SK-N-SH (cell line): ENCODE data around the gene CDKL5. TPM values are rescaled to one million over a fixed set of nuclear protein-coding genes. Genes with fewer than 3 reads are reported as not detected.

ENCODE experiments used
- CTCF ChIA-PET: fragments of 300-600, 350-600 bp; formaldehyde crosslinking; extraction: SDS; loops from one replicate; lab custom pipeline; 2021; lab: Yijun Ruan, JAX
- POLR2A ChIA-PET: fragments of 350-600 bp; sonication (Branson Sonifier 250); formaldehyde crosslinking; extraction: SDS; loops from one replicate; lab custom pipeline; 2020; ENCODE audit warnings: antibody characterized with exemption, inconsistent platforms; lab: Yijun Ruan, JAX
- DNase-seq: peaks from one replicate; pipeline ENCODE4 v3.0.0; 2012
- H2AFZ ChIP-seq: fragments of 200-600 bp; sonication (generic); 2 replicates; pipeline ENCODE4 v1.8.1; 2016; ENCODE audit warnings: antibody characterized with exemption, mild to moderate bottlenecking, low read depth
- H3F3A ChIP-seq: fragments of 200-600 bp; sonication (generic); replicated peaks from 2 replicates; pipeline ENCODE3; 2016; ENCODE audit warnings: antibody characterized with exemption, mild to moderate bottlenecking; ENCODE audit not compliant: insufficient read depth
- H3K27ac ChIP-seq, 2 experiments: fragments of 200-500 bp in 1 of 2; fragments of 200-600 bp in 1 of 2; sonication (Bioruptor generic) in 1 of 2; sonication (generic), shearing (Covaris generic) in 1 of 2; 2 replicates each; pipeline versions ENCODE4 v1.5.1 to v1.6.1; 2014 to 2016; ENCODE audit warnings: low read depth in 2 of 2, inconsistent platforms in 1 of 2, low read length in 1 of 2, mild to moderate bottlenecking in 1 of 2, mixed read lengths in 1 of 2
- H3K27me3 ChIP-seq: fragments of 200-600 bp; sonication (generic), shearing (Covaris generic); 2 replicates; pipeline ENCODE4 v1.6.1; 2016; ENCODE audit warnings: mixed run types; ENCODE audit not compliant: insufficient read depth
- H3K36me3 ChIP-seq, 2 experiments: fragments of 200-500 bp in 1 of 2; fragments of 200-600 bp in 1 of 2; sonication (Bioruptor generic) in 1 of 2; sonication (generic) in 1 of 2; replicated peaks in 1 of 2; 2 replicates each; pipeline versions ENCODE3 to v1.5.1; 2014 to 2016; ENCODE audit warnings: low read length in 1 of 2, mild to moderate bottlenecking in 1 of 2; ENCODE audit not compliant: insufficient read depth in 2 of 2, control insufficient read depth in 1 of 2
- H3K4me1 ChIP-seq, 2 experiments: fragments of 200-500 bp in 1 of 2; fragments of 200-600 bp in 1 of 2; sonication (Bioruptor generic) in 1 of 2; sonication (generic), shearing (Covaris generic) in 1 of 2; 2 replicates each; pipeline versions ENCODE4 v1.5.1 to v1.6.1; 2014 to 2016; ENCODE audit warnings: low read depth in 1 of 2, low read length in 1 of 2, mixed run types in 1 of 2; ENCODE audit not compliant: insufficient read depth in 2 of 2, control insufficient read depth in 1 of 2
- H3K4me2 ChIP-seq: fragments of 200-600 bp; sonication (generic), shearing (Covaris generic); 2 replicates; pipeline ENCODE4 v1.6.1; 2017; ENCODE audit warnings: mixed run types
- H3K4me3 ChIP-seq, 2 experiments: fragments of 200-500 bp in 1 of 2; fragments of 200-600 bp in 1 of 2; sonication (Bioruptor generic) in 1 of 2; sonication (generic), shearing (Covaris generic) in 1 of 2; 2 replicates each; pipeline versions ENCODE4 v1.5.1 to v1.8.1; 2014 to 2016; ENCODE audit warnings: low read depth in 2 of 2, inconsistent platforms in 1 of 2, low read length in 1 of 2, mild to moderate bottlenecking in 1 of 2, mixed read lengths in 1 of 2, moderate library complexity in 1 of 2
- H3K79me2 ChIP-seq: fragments of 200-600 bp; sonication (generic); 2 replicates; pipeline ENCODE4 v1.8.1; 2017; ENCODE audit warnings: mild to moderate bottlenecking; ENCODE audit not compliant: insufficient read depth
- H3K9ac ChIP-seq: fragments of 200-600 bp; sonication (generic); 2 replicates; pipeline ENCODE4 v1.6.1; 2017; ENCODE audit warnings: mixed run types
- H3K9me2 ChIP-seq: fragments of 200-600 bp; sonication (generic); 2 replicates; pipeline ENCODE4 v1.6.1; 2017; ENCODE audit warnings: mixed run types
- H3K9me3 ChIP-seq: fragments of 200-600 bp; sonication (generic); 2 replicates; pipeline ENCODE4 v1.6.1; 2017; ENCODE audit warnings: mixed run types, mild to moderate bottlenecking, moderate library complexity
- H4K20me1 ChIP-seq: fragments of 200-600 bp; sonication (generic); 2 replicates; pipeline ENCODE4 v1.6.1; 2017; ENCODE audit warnings: mild to moderate bottlenecking, mixed run types; ENCODE audit not compliant: insufficient read depth
- CTCF ChIP-seq: fragments of 200-600 bp; sonication (generic); IDR thresholded peaks from 2 replicates; pipeline ENCODE4 v1.6.1; 2017; ENCODE audit warnings: antibody characterized with exemption, mild to moderate bottlenecking, moderate library complexity
- EP300 ChIP-seq, 2 experiments: IDR thresholded peaks; 2 replicates each; pipeline versions ENCODE4 v1.4.0 to v1.6.1; 2012; ENCODE audit warnings: borderline replicate concordance in 1 of 2, low read depth in 1 of 2, low read length in 1 of 2
- EZH2phosphoT487 ChIP-seq: fragments of 200-600 bp; sonication (generic); IDR thresholded peaks from 2 replicates; pipeline ENCODE4 v1.6.1; 2017; ENCODE audit warnings: low read depth, mixed run types, mild to moderate bottlenecking, antibody characterized with exemption, moderate library complexity, borderline replicate concordance
- FOSL2 ChIP-seq: IDR thresholded peaks from 2 replicates; pipeline ENCODE4 v1.4.0; 2012; ENCODE audit warnings: low read depth, mild to moderate bottlenecking, moderate library complexity, borderline replicate concordance
- JUND ChIP-seq: IDR thresholded peaks from 2 replicates; pipeline ENCODE4 v1.4.0; 2012
- NFIC ChIP-seq: IDR thresholded peaks from 2 replicates; pipeline ENCODE4 v1.4.0; 2012; ENCODE audit warnings: borderline replicate concordance
- PBX3 ChIP-seq: IDR thresholded peaks from 2 replicates; pipeline ENCODE4; 2012
- POLR2AphosphoS5 ChIP-seq: IDR thresholded peaks from 2 replicates; pipeline ENCODE4 v1.6.1; 2012; ENCODE audit warnings: low read depth, low read length
- SIN3A ChIP-seq: IDR thresholded peaks from 2 replicates; pipeline ENCODE4 v1.6.1; 2012; ENCODE audit warnings: low read depth, mild to moderate bottlenecking, low read length, moderate library complexity, borderline replicate concordance
- SMC3 ChIP-seq: IDR thresholded peaks from 2 replicates; pipeline ENCODE4 v1.6.1; 2012; ENCODE audit warnings: low read depth, low read length, improper control_type of control experiment
- TCF12 ChIP-seq: IDR thresholded peaks from 2 replicates; pipeline ENCODE4 v1.4.0; 2012
- USF2 ChIP-seq: fragments of 150-350 bp; IDR thresholded peaks from 2 replicates; pipeline ENCODE4 v1.6.1; 2017; ENCODE audit warnings: antibody characterized with exemption, low read length, low read depth, borderline replicate concordance
- WGBS: methylation state at CpG from one replicate; pipeline ENCODE4 v1.1.6; 2017; ENCODE audit warnings: low lambda C conversion rate; 5-methylcytosine and 5-hydroxymethylcytosine counted together
- polyA plus RNA-seq, 3 experiments: library from polyadenylated mRNA; depleted of rRNA; stranded (reverse); fragments of >200 nt; gene quantifications; 2 replicates each; pipeline ENCODE4 v1.2.3, GENCODE V29; 2012

CDKL5 gene
- polyA plus RNA-seq, 1 of the 3 experiments (the other 2 are of a cell fraction) = 1.3 TPM

GRCh38 chrX:18415386-18415785 is 10.0 kb upstream of the CDKL5 start:
- H3K9me3 ChIP-seq = no peaks in the 10 kb centered on the region
- H3F3A ChIP-seq = no peaks in the 10 kb centered on the region
- H3K27ac ChIP-seq = no peak overlapping the region
- CTCF ChIA-PET = no interaction called here
- H3K4me3 ChIP-seq = no peak overlapping the region
- POLR2A ChIA-PET = no interaction called here
- DNase-seq = no peak
- H4K20me1 ChIP-seq = no peaks in the 10 kb centered on the region
- no peaks in the 10 kb centered on the region for H3K9me2 ChIP-seq
- no peaks in the 10 kb centered on the region; a peak in 1 of 4 replicates for H3K4me1 ChIP-seq
- H3K27me3 ChIP-seq = no peaks in the 10 kb centered on the region
- TF ChIP-seq CTCF = no peak
- no peak for TF ChIP-seq FOSL2
- no peak for TF ChIP-seq SIN3A
- TF ChIP-seq USF2 = no peak
- TF ChIP-seq SMC3 = no peak
- TF ChIP-seq EZH2phosphoT487 = no peak
- no peak for TF ChIP-seq POLR2AphosphoS5
- TF ChIP-seq NFIC = no peak
- no peak for TF ChIP-seq PBX3
- TF ChIP-seq, all 33 proteins: peak for 0
- Histone ChIP-seq H3K36me3 (no peaks in the 10 kb centered on the region), H2AFZ (no peak overlapping the region), H3K79me2 (no peaks in the 10 kb centered on the region), H3K9ac (no peak overlapping the region), H3K4me2 (no peak overlapping the region)

GRCh38 chrX:18422325-18422724 is 3.1 kb upstream of the CDKL5 start:
- CTCF ChIA-PET = interaction anchor here (1.0 kb wide), 1 partner anchor 912 kb away, joined by 3 read pairs; no protein-coding TSS in a partner anchor
- H3K4me3 ChIP-seq = no peak overlapping the region
- TF ChIP-seq EP300 (IDR thresholded peaks at IDR 0.05; ENCODE audit: borderline replicate concordance in 1 of 2, low read depth in 1 of 2, low read length in 1 of 2) (no peak), PBX3 (peak; percentile 13; the same call in 1 of the 2 replicates), TCF12 (peak; percentile 25), JUND (peak; percentile 32), SMC3 (no peak)
- TF ChIP-seq, all 33 proteins: peak for 3
- POLR2A ChIA-PET = no interaction called here
- Histone ChIP-seq H3K9ac (no peak overlapping the region), H3K79me2 (no peaks in the 10 kb centered on the region), H2AFZ (no peak overlapping the region), H3K27me3 (no peaks in the 10 kb centered on the region; the same call in 1 of the 2 replicates), H3K27ac (peak overlapping the region in 1 of 2 experiments; percentile 61; a peak in 2 of 4 replicates), H3K4me1 (peaks cover 3 to 5% of the 10 kb centered on the region in 2 experiments; a peak in 2 of 4 replicates), H3F3A (peaks cover 10% of the 10 kb centered on the region), H3K36me3 (no peaks in the 10 kb centered on the region), H3K9me2 (no peaks in the 10 kb centered on the region), H3K4me2 (peak overlapping the region; percentile 35; the same call in 1 of the 2 replicates), H3K9me3 (no peaks in the 10 kb centered on the region), H4K20me1 (no peaks in the 10 kb centered on the region)
- DNase-seq = no peak
- WGBS = 20% methylated on average over 5 of the region's 5 CpGs
